CD4-positive, alpha-beta T cell treated with Interferon alpha-2 for 1 hour (primary cell): ENCODE measurements around the gene OSBPL7.

Source experiments
- DNase-seq, 2 donors: peaks; one replicate each; pipeline ENCODE4 v3.0.0-alpha.2; 2020 to 2022

The OSBPL7 gene, protein sequence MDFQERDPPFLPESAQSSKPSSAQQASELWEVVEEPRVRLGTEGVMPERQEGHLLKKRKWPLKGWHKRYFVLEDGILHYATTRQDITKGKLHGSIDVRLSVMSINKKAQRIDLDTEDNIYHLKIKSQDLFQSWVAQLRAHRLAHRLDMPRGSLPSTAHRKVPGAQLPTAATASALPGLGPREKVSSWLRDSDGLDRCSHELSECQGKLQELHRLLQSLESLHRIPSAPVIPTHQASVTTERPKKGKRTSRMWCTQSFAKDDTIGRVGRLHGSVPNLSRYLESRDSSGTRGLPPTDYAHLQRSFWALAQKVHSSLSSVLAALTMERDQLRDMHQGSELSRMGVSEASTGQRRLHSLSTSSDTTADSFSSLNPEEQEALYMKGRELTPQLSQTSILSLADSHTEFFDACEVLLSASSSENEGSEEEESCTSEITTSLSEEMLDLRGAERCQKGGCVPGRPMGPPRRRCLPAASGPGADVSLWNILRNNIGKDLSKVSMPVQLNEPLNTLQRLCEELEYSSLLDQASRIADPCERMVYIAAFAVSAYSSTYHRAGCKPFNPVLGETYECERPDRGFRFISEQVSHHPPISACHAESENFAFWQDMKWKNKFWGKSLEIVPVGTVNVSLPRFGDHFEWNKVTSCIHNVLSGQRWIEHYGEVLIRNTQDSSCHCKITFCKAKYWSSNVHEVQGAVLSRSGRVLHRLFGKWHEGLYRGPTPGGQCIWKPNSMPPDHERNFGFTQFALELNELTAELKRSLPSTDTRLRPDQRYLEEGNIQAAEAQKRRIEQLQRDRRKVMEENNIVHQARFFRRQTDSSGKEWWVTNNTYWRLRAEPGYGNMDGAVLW

DNA sequence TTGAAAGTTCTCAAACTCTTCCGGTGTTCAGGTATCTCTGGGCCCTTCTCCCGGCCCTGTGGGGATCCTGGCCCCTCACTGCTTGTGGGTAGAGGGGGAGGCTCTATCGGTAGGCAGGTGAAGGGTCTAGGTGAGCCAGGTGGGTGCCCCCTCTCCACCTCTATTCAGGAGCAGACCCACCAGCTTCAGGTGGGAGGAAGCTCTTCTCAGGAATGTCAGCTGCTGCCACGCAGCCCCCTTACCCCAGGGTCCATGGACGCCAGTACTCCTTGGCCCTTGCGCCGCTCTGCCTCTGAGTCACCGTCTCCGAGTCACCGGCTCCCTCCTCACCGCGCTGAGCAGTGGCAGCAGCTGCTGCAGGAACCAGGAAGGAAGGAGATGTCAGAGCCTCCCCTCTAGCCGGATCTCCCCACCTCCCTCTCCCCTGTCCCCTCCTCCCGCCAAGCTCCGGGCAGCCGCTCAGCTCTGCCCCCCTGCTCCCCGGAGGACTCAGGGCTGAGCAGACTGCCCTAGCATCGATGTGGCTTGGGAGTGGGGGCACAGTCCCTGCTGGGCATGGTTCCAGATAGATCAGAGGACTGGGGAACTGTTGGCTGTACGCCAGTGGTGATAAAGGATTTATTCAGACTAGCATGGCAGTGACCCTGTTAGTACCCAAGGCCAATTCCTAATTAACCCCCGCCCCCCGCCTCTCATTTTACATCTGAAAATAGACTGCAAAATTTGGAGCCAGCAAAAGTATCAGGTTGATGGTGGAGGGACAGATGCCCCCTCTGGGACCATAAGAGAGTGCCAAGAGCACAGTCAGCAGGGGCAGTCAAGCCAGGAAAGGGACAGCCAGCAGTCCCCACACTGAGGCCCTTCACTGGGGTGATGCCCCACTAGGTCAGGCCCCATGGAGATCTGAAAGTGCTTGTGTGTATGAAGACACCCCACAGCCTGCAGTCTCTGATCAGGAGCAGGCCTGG is at the start of gene OSBPL7:
Gene OSBPL7, minus strand, starts transcription at position 371 of the 968 bp plus-strand sequence. CDS start 1,516 bp downstream, outside the sequence.
- DNase-seq, result peak; percentile 81 to 87

DNA sequence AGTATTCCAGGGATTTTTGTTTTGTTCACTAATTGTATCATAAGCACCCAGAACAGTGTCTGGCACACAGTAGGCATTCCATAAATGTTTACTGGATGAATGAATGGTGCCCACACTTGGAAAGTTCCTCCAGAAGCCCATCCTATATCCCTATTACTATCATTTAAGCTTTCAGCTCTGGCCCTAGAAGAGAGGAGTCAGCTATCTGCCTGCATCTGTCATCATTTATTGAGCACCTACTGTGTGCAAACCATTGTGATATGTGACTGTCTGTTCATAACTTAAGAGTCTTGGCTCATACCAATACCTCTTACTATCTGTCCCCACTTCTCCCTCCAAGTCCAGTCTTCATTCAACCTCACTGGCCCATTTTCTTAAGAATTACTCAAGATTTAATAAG is 49.5 kb upstream of the OSBPL7 start:
- DNase-seq, result no peak

DNA sequence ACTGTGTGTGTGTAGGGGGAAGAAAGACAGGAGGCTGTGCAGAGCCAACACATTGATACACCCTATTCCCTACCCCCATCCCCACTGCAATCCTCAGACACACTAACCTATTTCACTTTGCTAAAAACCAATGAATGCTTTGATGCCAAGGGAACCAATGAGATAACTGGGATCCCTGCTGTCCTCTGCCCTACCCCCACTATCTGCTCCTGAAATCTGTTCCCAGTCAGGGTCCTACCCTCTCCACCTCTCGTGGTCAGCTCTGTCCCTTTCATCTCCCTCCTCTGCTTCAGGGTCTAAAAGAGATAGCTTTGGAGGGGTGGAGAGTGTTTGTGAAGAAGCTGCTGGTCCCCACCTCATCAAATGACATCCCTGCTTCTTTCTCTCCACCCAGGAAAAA is 48.5 kb upstream of the OSBPL7 start:
- no peak for DNase-seq

DNA sequence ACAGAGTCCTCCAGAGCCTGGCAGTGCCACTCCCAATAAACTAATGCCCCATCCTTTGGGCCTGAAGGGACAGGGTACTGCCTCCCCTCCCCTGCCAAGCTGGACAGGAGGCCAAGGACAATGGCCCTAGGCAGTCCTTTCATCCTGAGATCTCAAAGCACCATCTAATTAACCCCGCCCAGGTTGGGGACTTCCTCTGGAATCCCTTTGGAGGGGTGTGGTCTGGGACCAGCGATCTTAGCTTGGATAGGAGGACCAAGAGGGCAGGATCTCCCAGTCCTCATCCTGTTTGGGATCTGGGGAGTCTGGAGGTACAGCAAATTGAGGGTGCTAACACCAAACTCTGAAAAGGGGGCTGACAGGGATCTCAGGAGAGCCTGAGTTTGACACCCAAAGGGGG is 47.5 kb upstream of the OSBPL7 start:
- no peak for DNase-seq

DNA sequence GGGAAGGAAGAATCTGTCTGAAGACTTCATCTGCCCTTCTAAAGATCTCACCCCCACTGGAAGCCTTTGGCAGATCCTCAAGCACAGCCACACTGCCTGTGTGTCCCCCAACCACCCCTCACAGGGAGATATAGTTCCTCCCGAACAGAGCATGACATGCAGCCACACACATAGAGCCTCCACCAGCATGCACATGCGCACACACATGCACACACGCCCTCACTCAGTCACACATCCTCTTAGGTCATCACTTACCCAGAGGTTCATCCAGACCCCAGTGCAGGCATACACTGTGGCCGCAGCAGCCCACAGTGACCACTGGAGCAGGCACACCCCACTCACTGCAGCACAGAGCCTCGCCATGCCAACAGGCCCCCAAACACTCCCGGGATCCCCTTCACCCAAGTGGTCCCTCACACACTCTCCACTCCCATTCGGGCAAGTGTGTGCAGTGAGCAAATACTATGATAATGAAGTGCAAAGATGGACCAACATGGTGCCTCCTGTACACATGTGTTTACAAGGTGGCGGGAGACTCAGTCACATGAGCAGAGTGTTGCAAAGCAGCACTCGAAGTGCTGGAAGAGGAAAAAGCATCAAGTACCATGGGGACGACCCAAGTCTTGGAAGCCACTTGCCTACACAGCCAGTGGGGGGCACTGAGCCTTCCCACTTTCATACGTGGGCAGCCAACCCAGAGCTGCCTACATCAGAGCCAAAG is 46.4 kb upstream of the OSBPL7 start:
- DNase-seq, result no peak

DNA sequence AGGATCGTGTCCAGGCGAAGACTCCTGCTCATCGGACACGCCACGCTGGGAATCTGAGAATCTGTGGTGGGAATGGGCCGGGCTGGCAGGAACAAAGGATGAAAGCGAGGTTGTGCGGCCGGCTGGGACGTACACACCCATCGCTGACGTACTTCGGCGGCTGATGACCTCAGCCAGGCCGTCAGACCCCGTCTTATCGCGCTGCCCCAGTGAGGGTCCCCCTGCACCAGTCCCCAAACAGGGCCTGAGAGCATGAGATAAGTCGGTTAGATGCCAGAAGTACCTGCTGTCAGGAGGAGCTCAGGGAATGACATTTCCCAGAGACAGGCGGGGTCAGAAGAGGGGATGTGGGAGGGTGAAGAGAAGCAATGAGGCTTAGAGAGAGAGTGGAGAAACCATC is 45.3 kb upstream of the OSBPL7 start:
- no peak for DNase-seq

DNA sequence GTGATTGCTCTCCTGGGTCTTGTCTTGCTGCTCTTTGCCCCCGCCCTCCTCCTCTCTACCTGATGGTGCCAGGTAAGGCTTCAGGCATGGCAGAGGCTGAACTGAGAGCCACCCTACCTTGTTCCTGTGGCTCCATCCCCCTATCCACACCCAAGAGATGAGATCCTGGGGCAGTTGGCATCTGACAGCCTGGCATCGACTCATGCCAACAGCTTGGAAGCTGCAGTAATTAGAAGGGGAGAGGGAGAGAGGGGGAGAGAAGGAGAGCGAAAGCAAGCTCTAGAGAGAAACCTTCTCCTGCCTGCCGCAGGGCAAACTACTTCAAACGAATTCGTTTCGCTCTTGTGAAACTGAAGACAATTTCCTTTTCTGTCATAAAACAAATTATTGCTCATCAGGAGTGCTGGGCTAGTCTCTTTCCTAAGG is 43.2 kb upstream of the OSBPL7 start:
- no peak for DNase-seq

DNA sequence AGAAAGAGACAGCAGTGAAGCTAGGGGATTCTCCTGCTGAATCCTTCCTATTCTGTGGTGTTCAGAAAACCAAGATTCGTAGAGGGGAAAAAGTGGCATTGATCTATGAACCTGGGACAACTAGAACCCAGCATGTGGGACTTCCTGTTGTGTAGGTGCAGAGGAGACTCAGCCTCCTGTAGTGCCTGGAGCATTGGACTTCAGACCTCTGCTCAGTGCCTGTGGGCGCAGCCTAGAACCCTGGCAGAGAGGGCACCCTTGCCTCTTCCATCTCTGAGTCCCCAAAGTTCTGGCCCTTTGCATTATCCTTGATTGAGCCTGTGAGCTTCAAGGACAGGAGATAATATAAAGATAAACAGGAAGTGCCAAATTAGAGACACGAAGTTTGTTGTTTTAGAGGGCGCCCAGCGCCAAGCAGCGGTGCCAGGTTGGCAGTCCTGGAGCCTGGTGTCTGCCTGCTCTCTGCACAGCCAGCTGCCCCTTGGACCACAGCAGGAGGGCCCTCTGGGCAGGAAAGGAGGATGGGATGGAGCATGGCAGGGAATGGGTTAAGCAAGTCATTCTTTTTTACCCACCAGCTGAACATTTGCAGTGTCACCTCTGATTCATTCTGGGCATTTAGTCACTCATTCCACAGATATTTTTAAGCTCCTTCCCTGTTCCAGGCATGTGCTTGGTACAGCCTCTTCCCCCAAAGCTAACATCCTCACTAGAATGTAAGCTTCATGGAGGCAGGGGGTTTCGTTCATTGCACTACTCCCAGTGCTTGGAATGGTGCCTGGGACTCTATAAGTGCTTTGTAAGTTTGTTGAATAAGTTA is 41.2 kb upstream of the OSBPL7 start:
- DNase-seq, result no peak

DNA sequence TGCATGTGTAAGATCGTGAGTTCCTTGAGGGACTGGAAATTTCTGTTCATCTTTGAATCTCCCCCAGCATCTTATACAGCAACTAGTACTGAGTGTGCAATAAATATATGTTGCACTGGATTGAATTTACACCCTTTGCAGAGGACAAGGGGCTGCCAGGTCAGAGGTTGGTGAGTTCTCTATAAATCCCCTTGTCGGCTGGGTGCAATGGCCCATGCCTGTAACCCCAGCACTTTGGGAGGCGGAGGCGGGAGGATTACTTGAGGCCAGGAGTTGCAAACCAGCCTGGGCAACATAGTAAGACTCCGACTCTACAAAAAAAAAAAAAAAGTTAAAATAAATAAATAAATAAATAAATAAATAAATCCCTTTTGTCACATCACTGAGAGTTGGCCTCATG is 38.8 kb upstream of the OSBPL7 start:
- DNase-seq, result no peak

DNA sequence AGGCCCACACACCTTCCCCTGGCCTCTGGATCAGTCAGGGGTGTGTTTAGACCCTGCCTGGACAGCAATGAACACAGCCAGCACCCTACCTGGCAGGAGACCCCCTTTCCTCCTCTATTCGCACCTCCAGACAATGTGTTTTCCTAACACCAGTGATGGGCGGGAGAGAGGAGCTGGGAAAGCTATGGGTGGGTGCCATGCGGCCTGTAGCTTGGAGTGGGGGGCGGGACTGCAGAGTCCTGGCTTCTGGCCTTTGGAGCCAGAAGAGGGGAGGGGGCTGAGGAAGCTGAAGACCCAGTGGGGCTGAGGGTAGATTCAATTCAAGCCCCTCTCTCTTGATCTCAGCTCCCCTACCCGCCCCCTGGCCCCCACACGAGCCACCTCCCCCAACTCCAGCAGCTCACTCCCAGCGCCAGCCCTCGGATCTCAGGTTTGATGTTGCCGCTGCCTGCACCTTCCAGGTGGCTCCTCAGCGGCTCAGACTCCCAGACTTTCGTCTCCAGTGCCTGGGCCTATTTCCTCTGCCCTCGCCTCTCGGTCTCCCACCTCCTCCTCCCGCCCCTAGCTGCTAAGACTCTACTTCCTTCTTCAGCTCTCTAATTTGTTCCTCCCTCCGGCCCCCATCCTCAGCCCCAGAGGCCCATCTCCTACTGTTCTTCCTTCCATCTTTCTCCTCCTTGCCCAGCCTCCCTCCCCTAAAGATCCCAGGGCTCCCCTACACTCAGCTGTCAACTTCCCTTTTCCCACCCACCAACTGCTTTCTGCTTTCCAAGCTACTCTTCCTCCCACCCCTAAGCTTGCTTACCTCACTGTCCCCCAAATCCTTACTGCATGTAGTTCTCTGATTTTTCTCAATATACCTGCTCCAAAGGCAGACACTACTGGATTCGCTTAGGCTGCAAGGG is 36.2 kb upstream of the OSBPL7 start:
- no peak for DNase-seq

DNA sequence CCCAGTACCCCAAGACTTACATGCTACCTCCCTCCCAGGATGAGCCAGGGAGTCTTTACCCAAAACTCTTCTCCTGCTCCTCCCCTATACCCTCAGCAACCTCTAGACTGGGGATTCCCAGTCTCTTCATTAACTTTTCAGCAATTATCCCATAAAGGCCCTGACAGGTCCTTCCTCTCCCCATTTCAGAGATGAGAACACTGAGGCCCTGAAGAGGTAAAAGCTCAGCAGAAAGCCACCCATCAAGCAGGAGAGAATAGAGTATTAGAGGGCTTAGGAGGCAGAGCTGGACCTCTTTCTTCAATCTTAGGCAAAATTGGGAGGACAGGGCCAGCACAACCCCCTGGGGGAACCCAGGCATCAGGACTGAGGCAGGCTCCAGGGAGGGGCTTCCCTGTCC is 35.2 kb upstream of the OSBPL7 start:
- no peak for DNase-seq

DNA sequence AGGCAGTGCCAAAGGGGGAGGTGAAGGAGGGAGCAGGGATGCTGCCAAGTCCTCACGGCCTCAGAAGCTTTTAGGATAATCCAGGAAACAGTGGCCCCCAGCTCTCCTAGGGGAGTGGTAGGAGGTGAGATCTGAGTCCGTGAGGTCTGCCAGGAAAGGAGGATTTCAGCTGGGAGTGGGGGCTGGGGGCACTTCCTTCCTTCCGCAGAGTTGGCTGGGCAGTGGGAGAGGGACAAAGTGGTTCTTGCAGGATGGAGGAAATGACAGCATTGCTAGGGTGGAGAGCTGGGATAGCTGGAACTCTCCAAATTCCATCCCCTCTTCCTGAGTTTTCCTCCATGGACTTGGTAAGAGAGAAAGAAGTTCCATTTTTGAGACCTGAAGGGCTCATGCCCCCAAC is 34.1 kb upstream of the OSBPL7 start:
- no peak for DNase-seq

DNA sequence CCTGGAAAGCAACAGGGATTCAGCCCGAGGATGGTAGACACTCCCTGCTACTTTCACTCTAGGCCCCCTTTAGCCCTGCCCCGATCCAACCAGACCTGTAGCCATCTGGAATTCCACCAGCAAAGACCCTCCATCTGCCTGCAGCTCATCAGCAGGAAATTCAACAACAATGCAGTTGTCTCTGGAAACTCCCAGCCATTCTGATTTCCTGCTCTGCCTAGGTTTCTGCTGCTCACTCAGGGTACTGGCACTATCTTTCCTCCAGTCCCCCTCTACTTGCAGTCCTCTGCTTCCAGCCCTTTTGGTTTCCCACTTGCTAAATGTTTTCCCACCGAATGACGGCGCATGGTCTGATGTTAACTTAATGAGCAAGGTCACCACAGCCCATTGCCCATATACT is 32.0 kb upstream of the OSBPL7 start:
- no peak for DNase-seq

DNA sequence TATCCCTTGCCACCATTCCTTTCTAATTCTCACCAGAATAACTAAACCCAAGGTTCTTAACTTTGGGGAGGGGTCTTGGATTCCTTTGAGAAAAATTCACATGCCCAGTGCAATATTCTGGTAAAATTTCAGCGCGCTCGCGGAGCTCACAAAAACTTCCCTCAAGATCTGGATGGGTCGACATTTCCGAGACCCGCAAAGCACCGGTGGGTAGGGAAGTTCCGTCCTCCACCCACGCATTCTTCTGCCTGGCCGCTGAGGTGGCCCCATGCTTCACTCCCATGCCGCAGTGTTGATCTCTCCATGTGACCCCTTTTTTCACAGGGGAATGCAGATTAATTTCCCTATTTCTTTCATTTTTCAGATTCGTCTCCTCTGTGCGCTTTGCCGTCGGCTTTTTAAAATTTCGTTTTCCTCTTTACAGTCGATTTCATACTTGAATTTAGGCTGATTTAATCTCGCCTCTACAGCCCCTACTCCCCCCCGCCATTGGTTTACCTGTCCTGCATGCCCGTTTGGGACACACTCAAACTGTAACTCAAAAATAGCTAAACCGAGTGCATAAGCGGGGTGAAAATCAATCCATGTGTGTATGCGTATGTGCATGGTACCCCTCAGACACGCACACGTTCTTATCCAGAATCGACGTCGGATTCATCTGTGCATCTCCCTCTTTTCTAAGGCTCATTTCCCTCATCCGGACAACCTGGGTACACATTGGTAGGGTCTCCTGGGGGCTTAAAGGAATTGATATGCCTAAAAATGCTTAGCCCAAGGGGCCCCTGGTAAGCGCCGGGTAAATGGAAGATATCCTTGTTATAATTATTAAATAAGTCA is 30.7 kb upstream of the OSBPL7 start:
- no peak for DNase-seq

DNA sequence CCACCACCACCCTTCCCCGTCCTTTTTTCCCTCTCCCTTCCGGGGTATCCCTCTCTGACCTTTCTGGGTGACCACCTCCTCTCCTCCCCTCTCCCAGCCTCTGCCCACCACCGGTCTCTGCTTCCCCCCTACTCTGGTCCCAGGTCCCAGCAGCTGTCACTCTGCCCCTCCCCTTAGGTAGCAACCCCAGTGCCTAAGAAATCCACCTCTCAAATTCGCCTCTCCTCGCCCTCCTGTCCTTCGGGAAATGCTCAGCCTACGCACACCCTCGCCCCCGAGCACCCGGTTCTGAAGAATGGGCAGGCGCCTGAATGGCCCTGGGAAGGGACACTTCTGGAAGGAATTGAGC is 30.1 kb upstream of the OSBPL7 start:
- no peak for DNase-seq

DNA sequence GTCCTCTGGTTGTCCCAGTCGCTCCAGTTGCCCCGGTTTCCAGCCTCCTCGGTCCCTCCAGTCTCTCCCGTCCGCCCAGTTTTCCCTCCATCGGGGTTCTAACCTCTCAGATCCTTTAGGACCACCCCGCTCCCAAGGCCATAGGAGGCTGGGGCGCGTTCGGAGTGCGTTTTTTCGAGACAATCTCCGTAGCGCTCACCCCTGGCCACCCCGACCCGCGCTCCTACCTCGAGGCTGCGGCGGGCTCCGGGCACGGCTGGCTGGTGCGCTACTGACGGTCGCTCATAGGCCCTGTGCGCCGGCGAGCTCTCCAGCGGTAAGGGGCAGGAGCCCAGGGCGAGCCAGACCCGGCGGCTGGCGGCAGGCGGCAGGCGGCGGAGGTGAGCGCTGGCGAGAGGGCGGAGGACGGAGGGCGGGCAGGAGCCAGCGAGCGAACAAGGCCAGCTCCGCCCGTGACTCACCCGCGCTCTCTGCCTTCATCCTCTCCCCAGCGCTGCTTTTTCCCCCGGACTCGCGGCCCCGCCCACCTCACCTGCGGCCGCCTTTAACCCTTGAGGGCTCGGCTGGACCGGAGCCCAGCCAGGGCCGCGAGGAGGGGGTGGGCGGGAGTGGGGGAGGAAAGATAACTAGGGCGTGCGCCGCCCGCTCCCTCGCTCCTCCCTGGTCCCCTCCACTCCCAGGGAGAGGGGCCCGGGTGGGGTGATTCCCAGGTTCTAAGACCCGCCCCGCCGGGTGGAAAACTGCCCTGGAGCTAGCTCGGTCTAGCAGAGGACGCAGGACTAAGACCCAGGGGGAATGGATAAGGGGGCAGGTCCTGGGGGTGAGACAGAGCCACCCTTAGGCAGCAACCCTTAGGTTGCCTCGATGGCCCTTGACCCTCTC is 29.3 kb upstream of the OSBPL7 start, which contains the start of gene SP6:
Gene SP6, minus strand, starts transcription at position 472 of the 882 bp plus-strand sequence. CDS start 2,734 bp downstream, outside the sequence.
- DNase-seq, result peak; percentile 34 to 65

DNA sequence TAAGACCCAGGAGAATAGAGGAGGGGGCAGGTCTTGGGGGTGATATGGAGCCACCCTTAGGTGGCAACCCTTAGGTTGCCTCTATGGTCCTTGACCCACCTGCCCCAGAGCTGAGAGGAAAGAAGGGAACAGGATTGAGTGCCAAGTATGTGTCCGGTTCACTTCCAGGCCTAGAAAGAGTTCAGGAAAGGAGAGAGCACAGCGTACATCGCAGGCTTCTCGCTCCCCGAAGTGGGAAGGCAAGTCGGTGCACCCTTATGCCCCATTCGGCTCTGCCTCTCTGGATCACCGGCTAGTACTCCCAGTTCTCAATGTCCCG is 28.7 kb upstream of the OSBPL7 start:
- no peak for DNase-seq

DNA sequence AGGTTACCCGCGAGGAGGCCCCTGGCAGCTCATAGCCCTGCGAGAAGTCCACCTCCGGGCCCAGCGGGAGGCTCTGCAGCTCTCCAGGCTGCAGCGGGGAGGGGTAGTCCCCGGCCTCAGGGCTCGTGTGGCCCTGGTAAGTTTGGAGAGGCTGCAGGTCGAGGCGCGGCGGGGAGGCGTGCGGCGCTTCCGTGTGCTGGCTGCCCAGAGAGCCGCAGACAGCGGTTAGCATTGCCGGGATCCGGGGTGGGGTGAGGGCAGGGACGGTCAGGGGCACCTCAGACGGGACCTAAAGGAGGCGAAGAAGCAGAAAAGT is 26.6 kb upstream of the OSBPL7 start:
- no peak for DNase-seq
